Measurements from ENCODE around the gene PODN. TPM values are rescaled to one million over a fixed set of nuclear protein-coding genes. Genes with fewer than 3 reads are reported as not detected.

The PODN gene
- total RNA-seq, 6 donors from 2014 or later: 15.2 to 87.1 (median 53.1) TPM

GRCh38 chr1:53048960-53049573, 12.9 kb upstream of the PODN start:
- H3K9me3 ChIP-seq: no peaks in the 10 kb centered on the region
- H3K4me1 ChIP-seq: peaks cover 0 to 7% (median 2%) of the 10 kb centered on the region in 4 donors
- WGBS, 2 donors: 90 to 92% methylated on average over 3 of the region's 3 CpGs
- no peak overlapping the region for H3K4me3 ChIP-seq
- no peaks in the 10 kb centered on the region for H3K27me3 ChIP-seq
- peaks cover 0 to 55% (median 10%) of the 10 kb centered on the region in 4 donors for H3K36me3 ChIP-seq
- no peak overlapping the region for H3K27ac ChIP-seq
- DNase-seq (no peak), ATAC-seq (ENCODE audit: low FRiP score in 2 of 2) (no peak)
- TF ChIP-seq CTCF (IDR thresholded peaks at IDR 0.05): no peak
- TF ChIP-seq POLR2A (IDR thresholded peaks at IDR 0.05): no peak
- no peak for TF ChIP-seq EP300 (IDR thresholded peaks at IDR 0.05)
- no peak for TF ChIP-seq POLR2AphosphoS5 (IDR thresholded peaks at IDR 0.05)

GRCh38 chr1:53049574-53049967, 12.4 kb upstream of the PODN start:
- Histone ChIP-seq H3K27ac (no peak overlapping the region), H3K4me1 (peaks cover 0 to 7% (median 2%) of the 10 kb centered on the region in 4 donors)
- 91 to 92% methylated on average over 3 of the region's 3 CpGs for WGBS, 2 donors

GRCh38 chr1:53050310-53050709, 11.7 kb upstream of the PODN start:
- no peak overlapping the region for H3K27ac ChIP-seq
- DNase-seq: no peak
- H3K4me1 ChIP-seq: peaks cover 0 to 7% (median 2%) of the 10 kb centered on the region in 4 donors
- H3K27me3 ChIP-seq: no peaks in the 10 kb centered on the region
- ATAC-seq (ENCODE audit: low FRiP score in 2 of 2): no peak
- WGBS, 2 donors: 78 to 80% methylated on average over 2 of the region's 2 CpGs
- no peak overlapping the region for H3K4me3 ChIP-seq
- peaks cover 0 to 55% (median 10%) of the 10 kb centered on the region in 4 donors for H3K36me3 ChIP-seq
- no peaks in the 10 kb centered on the region for H3K9me3 ChIP-seq
- TF ChIP-seq POLR2AphosphoS5 (IDR thresholded peaks at IDR 0.05) (no peak), CTCF (IDR thresholded peaks at IDR 0.05) (no peak), EP300 (IDR thresholded peaks at IDR 0.05) (no peak), POLR2A (IDR thresholded peaks at IDR 0.05) (no peak)

More at GRCh38 chr1:53049574-53049967, 12.4 kb upstream of the PODN start:
- Histone ChIP-seq H3K4me3 (no peak overlapping the region), H3K36me3 (peaks cover 0 to 55% (median 10%) of the 10 kb centered on the region in 4 donors), H3K9me3 (no peaks in the 10 kb centered on the region), H3K27me3 (no peaks in the 10 kb centered on the region)
- no peak for DNase-seq
- TF ChIP-seq EP300 (IDR thresholded peaks at IDR 0.05) (no peak), CTCF (IDR thresholded peaks at IDR 0.05) (no peak), POLR2AphosphoS5 (IDR thresholded peaks at IDR 0.05) (no peak), POLR2A (IDR thresholded peaks at IDR 0.05) (no peak)
- no peak for ATAC-seq (ENCODE audit: low FRiP score in 2 of 2)

- ATAC-seq (ENCODE audit: low FRiP score in 2 of 2) (no peak), DNase-seq (no peak)
- Histone ChIP-seq H3K4me3 (no peak overlapping the region), H3K27me3 (no peaks in the 10 kb centered on the region), H3K36me3 (peaks cover 0 to 55% (median 10%) of the 10 kb centered on the region in 4 donors), H3K9me3 (no peaks in the 10 kb centered on the region), H3K4me1 (peaks cover 0 to 4% (median 2%) of the 10 kb centered on the region in 4 donors), H3K27ac (no peak overlapping the region)
- no peak for TF ChIP-seq CTCF (IDR thresholded peaks at IDR 0.05)
- no peak for TF ChIP-seq POLR2A (IDR thresholded peaks at IDR 0.05)
- 23 to 68% methylated on average over 1 of the region's 1 CpG for WGBS, 2 donors
Measured at GRCh38 chr1:53051676-53052075, 10.3 kb upstream of the PODN start.

GRCh38 chr1:53057127-53057526, 4.9 kb upstream of the PODN start:
- ATAC-seq (ENCODE audit: low FRiP score in 2 of 2): peak in 1 of 2 donors; percentile 10

More at GRCh38 chr1:53057127-53057526, 4.9 kb upstream of the PODN start:
- H3K4me1 ChIP-seq: peaks cover 8 to 12% (median 11%) of the 10 kb centered on the region in 4 donors
- TF ChIP-seq EP300 (IDR thresholded peaks at IDR 0.05): no peak
- TF ChIP-seq POLR2A (IDR thresholded peaks at IDR 0.05): no peak
- TF ChIP-seq POLR2AphosphoS5 (IDR thresholded peaks at IDR 0.05): no peak
- no peak for TF ChIP-seq CTCF (IDR thresholded peaks at IDR 0.05)
- 70 to 89% methylated on average over 2 of the region's 2 CpGs for WGBS, 2 donors
- H3K9me3 ChIP-seq: no peaks in the 10 kb centered on the region
- peaks cover 0 to 8% (median 3%) of the 10 kb centered on the region in 4 donors for H3K27me3 ChIP-seq
- DNase-seq: no peak
- no peak overlapping the region for H3K27ac ChIP-seq
- peaks cover 0 to 12% (median 5%) of the 10 kb centered on the region in 4 donors for H3K36me3 ChIP-seq
- H3K4me3 ChIP-seq: no peak overlapping the region
